Ovary (tissue), 9 donors: ENCODE data around the gene SMARCA4. TPM values are rescaled to one million over a fixed set of nuclear protein-coding genes. Genes with fewer than 3 reads are reported as not detected.
A peak's percentile ranks its signal among the peaks of the same experiment; 100 is the strongest.

Experiments used
- DNase-seq, 5 donors: peaks; one replicate each; pipeline ENCODE4 v3.0.0-alpha.2; 2019 to 2020
- H3K27ac ChIP-seq, 2 donors: fragments of 200-600 bp; one replicate each; pipeline versions ENCODE4 v1.5.1 to v1.8.0; 2019 to 2022
- H3K27me3 ChIP-seq: fragments of 200-600 bp; one replicate; pipeline ENCODE4 v1.8.0; 2022
- H3K36me3 ChIP-seq: fragments of 200-600 bp; sonication (generic); one replicate; pipeline ENCODE4 v1.5.1; 2019
- H3K4me1 ChIP-seq: one replicate; pipeline ENCODE4 v1.8.1; 2013; ENCODE audit warnings: mild to moderate bottlenecking, moderate library complexity; ENCODE audit not compliant: insufficient read depth
- H3K4me3 ChIP-seq: fragments of 200-600 bp; sonication (generic); one replicate; pipeline ENCODE4 v1.5.1; 2017
- H3K9me3 ChIP-seq, 2 donors: fragments of 200-600 bp in 1 of 2; sonication (generic) in 1 of 2; one replicate each; pipeline versions ENCODE4 v1.5.1 to v1.8.1; 2013 to 2019; ENCODE audit warnings: mild to moderate bottlenecking in 1 of 2, moderate library complexity in 1 of 2
- EP300 ChIP-seq: sonication (generic); formaldehyde crosslinking; IDR thresholded peaks from one replicate; pipeline ENCODE4 v1.6.1; 2017; ENCODE audit warnings: antibody characterized with exemption
- POLR2A ChIP-seq: fragments of 450-650 bp; IDR thresholded peaks from one replicate; pipeline ENCODE4 v1.6.1; 2017; ENCODE audit warnings: antibody characterized with exemption, mild to moderate bottlenecking, moderate library complexity
- WGBS, 3 donors: extraction: QIAGEN DNeasy Blood & Tissue Kit in 1 of 3; methylation state at CpG; one replicate each; pipeline versions ENCODE4 v1.1.5 to v1.1.7; 2013 to 2017; 5-methylcytosine and 5-hydroxymethylcytosine counted together
- intact Hi-C, 4 donors: fragments of 100-400 bp; cut with DNase I; formaldehyde crosslinking; loops; one replicate each; pipeline versions ENCODE4 v1.11.0 to v1.15.1; 2022 to 2023
- polyA plus RNA-seq, 2 donors: library from polyadenylated mRNA; stranded (reverse); fragments of 200-250 nt in 1 of 2; fragments of 350-450 nt in 1 of 2; fragmentation: Illumina TruSeq in 1 of 2; extraction: RNeasy Lipid Tissue Mini Kit (QIAGEN cat#74804) in 1 of 2; gene quantifications; one replicate each; pipeline ENCODE4 v1.2.3, GENCODE V29; 2013 to 2014
- total RNA-seq, 7 donors: library from RNA; depleted of rRNA in 2 of 7; stranded (reverse); fragments of >200 nt in 2 of 7; fragmentation: NEBNext Ultra II Directional in 3 of 7; extraction: Animal tissue kit (Norgen Biotek cat#: 25700) in 3 of 7; gene quantifications; one replicate each; pipeline versions ENCODE4 v1.1.0 to v1.2.4, GENCODE V29; 2016 to 2023
- TF ChIP-seq, protein P1 (sequence below), 3 donors: fragments of 450-650 bp in 2 of 3; fragments of 200-600 bp in 1 of 3; IDR thresholded peaks; one replicate each; pipeline versions ENCODE4 v1.5.1 to v1.8.0; 2016 to 2022; ENCODE audit warnings: antibody characterized with exemption in 3 of 3, mild to moderate bottlenecking in 1 of 3
- donor health status: DM: no; HTN: no; CAD: no; lungs with moderate emphysema.
- donor health status: DM: no; HTN: no; CAD: no.
- donor health status: Bipolar disorder and iron deficiency.
- donor health status: DM: yes; HTN: yes; CAD: no.
- donor health status: DM: no; HTN: no; CAD: no.
- donor health status: DM: yes; HTN: yes; CAD: no.

Gene SMARCA4
- total and polyA plus RNA-seq, 9 donors, result 32.1 to 96.7 (median 68.3) TPM

DNA sequence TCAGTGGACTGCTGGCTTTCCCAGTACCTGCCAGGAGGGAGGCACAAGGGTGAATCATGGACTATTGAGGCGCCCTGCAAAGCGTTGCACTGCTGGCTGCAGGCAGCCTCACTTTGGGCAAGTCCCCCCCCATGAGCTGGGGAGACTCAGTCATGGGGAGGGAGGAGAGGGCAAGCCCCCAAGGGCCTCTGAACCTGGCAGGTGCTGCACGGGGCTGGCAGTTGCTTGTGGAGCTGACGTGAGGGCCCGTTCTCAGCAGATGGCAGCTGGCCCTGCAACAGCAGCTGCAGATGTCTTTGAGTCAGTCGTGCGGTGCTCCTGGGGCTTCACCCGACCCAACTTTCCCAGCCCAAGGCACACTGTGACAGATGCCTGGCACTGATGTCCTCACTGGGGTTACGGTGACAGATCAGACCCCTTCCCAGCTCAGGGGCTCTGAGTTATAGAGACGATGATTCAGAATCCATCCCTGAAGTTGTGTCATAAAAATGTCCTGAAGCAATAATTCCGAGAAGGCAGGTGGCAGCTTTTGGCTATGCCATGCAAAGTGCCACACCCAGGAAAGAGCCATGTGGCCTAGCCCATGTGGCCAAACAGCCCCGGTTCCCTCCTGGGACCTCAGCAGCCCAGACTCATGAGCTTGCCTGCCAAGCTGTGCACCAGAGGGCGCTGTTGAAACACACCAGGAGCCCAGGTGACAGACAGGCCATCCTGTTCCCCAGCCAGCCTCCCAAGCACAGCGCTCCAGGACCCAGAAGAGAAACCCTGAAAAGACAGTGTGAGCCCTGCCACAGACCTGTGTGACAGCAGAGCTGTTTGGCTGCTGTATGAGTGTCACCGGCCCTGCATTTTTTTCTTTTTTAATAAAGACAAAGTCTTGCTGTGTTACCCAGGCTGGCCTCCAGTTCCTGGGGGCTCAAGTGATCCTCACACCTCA, 74.9 kb downstream of the SMARCA4 start:
- Histone ChIP-seq H3K4me3 (no peak overlapping the region), H3K27me3 (no peaks in the 10 kb centered on the region), H3K4me1 (no peaks in the 10 kb centered on the region), H3K9me3 (no peaks in the 10 kb centered on the region), H3K36me3 (no peaks in the 10 kb centered on the region), H3K27ac (peak overlapping the region in 1 of 2 donors; percentile 33)
- 44 to 52% (median 49%) methylated on average over 12 to 15 of the region's 15 CpGs for WGBS, 3 donors
- DNase-seq, result peak; percentile 92 to 96 (median 94)
- no peak for TF ChIP-seq POLR2A
- TF ChIP-seq EP300, result peak; percentile 32
- TF ChIP-seq, protein P1, sequence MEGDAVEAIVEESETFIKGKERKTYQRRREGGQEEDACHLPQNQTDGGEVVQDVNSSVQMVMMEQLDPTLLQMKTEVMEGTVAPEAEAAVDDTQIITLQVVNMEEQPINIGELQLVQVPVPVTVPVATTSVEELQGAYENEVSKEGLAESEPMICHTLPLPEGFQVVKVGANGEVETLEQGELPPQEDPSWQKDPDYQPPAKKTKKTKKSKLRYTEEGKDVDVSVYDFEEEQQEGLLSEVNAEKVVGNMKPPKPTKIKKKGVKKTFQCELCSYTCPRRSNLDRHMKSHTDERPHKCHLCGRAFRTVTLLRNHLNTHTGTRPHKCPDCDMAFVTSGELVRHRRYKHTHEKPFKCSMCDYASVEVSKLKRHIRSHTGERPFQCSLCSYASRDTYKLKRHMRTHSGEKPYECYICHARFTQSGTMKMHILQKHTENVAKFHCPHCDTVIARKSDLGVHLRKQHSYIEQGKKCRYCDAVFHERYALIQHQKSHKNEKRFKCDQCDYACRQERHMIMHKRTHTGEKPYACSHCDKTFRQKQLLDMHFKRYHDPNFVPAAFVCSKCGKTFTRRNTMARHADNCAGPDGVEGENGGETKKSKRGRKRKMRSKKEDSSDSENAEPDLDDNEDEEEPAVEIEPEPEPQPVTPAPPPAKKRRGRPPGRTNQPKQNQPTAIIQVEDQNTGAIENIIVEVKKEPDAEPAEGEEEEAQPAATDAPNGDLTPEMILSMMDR (IDR thresholded peaks at IDR 0.05), result peak; percentile 75 to 93 (median 91)
- intact Hi-C loops, result loop anchor here (2.0 to 10.0 kb wide), 6 partner anchors 57 to 171 kb away; no protein-coding TSS in a partner anchor

DNA sequence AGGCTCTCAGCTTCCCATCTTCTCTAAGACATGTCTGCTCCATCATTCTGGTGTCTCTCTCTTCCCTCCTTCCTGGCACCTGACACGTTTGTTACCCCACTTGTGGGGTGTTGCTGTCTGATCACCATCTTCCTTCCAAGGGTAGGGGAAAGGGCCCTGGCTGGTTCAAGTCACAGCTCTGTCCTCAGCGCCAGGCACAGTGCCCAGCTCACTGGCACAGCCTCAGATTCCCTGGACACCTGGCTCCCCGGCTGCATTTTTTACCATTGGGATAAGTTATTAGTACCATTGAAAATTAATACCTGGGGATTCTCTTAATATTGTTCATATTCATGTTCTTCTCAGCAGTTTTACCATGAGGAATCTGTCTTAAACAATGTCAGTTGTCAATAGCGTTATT, 77.7 kb downstream of the SMARCA4 start:
- TF ChIP-seq, protein P1 (IDR thresholded peaks at IDR 0.05), result no peak
- TF ChIP-seq EP300 (no peak), POLR2A (no peak)
- no peaks in the 10 kb centered on the region for H3K36me3 ChIP-seq
- no peak for DNase-seq
- H3K4me1 ChIP-seq, result peaks cover 1% of the 10 kb centered on the region
- 83 to 91% (median 85%) methylated on average over 4 of the region's 4 CpGs for WGBS, 3 donors
- H3K27ac ChIP-seq, result no peak overlapping the region
- no peaks in the 10 kb centered on the region for H3K9me3 ChIP-seq
- H3K4me3 ChIP-seq, result no peak overlapping the region
- H3K27me3 ChIP-seq, result no peaks in the 10 kb centered on the region
- intact Hi-C loops, result loop anchor here in 3 of 4 donors (5.0 to 10.0 kb wide), 4 partner anchors 54 to 166 kb away; no protein-coding TSS in a partner anchor

DNA sequence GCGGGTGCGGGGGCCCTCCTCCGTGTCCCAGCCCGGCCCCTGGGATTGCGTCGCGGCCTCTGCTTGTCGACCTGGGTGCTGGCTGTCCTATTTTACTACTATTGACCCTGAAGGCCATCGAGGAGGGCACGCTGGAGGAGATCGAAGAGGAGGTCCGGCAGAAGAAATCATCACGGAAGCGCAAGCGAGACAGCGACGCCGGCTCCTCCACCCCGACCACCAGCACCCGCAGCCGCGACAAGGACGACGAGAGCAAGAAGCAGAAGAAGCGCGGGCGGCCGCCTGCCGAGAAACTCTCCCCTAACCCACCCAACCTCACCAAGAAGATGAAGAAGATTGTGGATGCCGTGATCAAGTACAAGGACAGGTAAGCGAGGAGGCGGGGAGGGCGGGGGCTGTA, 80.4 kb downstream of the SMARCA4 start:
- Histone ChIP-seq H3K36me3 (no peaks in the 10 kb centered on the region), H3K27ac (no peak overlapping the region), H3K27me3 (no peaks in the 10 kb centered on the region), H3K4me3 (no peak overlapping the region), H3K9me3 (no peaks in the 10 kb centered on the region), H3K4me1 (peaks cover 6% of the 10 kb centered on the region)
- no peak for TF ChIP-seq POLR2A
- TF ChIP-seq EP300, result no peak
- TF ChIP-seq, protein P1 (IDR thresholded peaks at IDR 0.05), result no peak
- intact Hi-C loops, result no loop called here
- DNase-seq, result no peak
- 92 to 94% (median 93%) methylated on average over 33 of the region's 33 CpGs for WGBS, 3 donors

DNA sequence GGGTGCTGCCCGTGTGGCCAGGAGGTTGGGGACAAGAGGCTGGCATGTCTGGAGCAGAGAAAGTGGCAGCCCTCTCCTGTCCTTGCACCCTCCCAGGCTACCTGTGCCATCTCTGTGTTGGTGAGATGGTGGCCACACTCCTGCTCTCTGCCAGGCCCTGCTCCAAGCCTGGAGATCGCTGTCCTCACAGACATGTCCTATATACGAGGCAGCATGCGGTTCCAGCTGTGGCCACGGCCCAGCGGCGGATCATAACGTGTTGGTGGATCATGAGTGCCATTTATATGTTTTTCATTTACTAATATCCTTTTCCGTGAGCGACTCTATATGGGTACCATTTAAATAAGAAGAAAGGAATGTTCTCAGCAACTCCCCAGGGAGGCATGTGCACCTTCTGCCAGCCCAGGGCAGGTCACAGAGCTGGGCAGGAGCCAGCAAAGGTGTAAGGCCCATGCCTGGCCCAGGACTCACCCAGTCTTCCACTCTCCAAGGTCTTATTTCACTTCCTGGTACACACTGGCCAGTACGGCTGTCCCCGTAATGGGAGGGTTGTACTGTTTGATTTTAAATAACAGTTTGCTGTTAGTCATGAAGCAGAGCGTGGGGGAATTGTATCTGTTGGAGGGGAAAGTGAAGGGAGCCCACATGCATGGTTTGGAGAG, 81.3 kb downstream of the SMARCA4 start:
- TF ChIP-seq POLR2A, result no peak
- TF ChIP-seq EP300, result no peak
- TF ChIP-seq, protein P1 (IDR thresholded peaks at IDR 0.05), result no peak
- H3K9me3 ChIP-seq, result no peaks in the 10 kb centered on the region
- no peaks in the 10 kb centered on the region for H3K27me3 ChIP-seq
- DNase-seq, result no peak
- H3K4me1 ChIP-seq, result peaks cover 6% of the 10 kb centered on the region
- intact Hi-C loops, result no loop called here
- 86 to 90% (median 90%) methylated on average over 13 of the region's 13 CpGs for WGBS, 3 donors
- H3K4me3 ChIP-seq, result no peak overlapping the region
- no peaks in the 10 kb centered on the region for H3K36me3 ChIP-seq
- no peak overlapping the region for H3K27ac ChIP-seq
